ENCODE measurements around the gene PIK3R6.

- no peak for TF ChIP-seq GATA3 (IDR thresholded peaks at IDR 0.05; ENCODE audit: low read depth, low read length)
- TF ChIP-seq GATA2 (IDR thresholded peaks at IDR 0.05; ENCODE audit: low read depth, low read length), result no peak
These were observed 40.6 kb downstream of the PIK3R6 start for GRCh38 chr17:8826808-8827435.

All from SH-SY5Y (cell line).